Activated CD8-positive, alpha-beta T cell treated with anti-CD3 and anti-CD28 coated beads for 36 hours (primary cell): ENCODE measurements around the gene RAE1. TPM values are rescaled to one million over a fixed set of nuclear protein-coding genes. Genes with fewer than 3 reads are reported as not detected.
A peak's percentile ranks its signal among the peaks of the same experiment; 100 is the strongest.

ENCODE experiments used
- ATAC-seq: fragments of 200-7000 bp; cut with Tn5 transposase; one replicate; pipeline ENCODE4 v1.10.0; 2021; ENCODE audit warnings: mild to moderate bottlenecking, moderate library complexity
- CTCF ChIA-PET: fragments of 350-600 bp; sonication (Branson Sonifier 250); formaldehyde crosslinking; loops from one replicate; lab custom pipeline; 2021; ENCODE audit warnings: antibody characterized with exemption; lab: Charles Lee
- POLR2A ChIA-PET: fragments of 350-600 bp; sonication (Branson Sonifier 250); formaldehyde crosslinking; loops from one replicate; lab custom pipeline; 2021; ENCODE audit warnings: antibody characterized with exemption; lab: Charles Lee
- DNase-seq: peaks from one replicate; pipeline ENCODE4 v3.0.0-alpha.2; 2020
- H3K27ac Mint-ChIP-seq: one replicate; pipeline ENCODE4 v1.8.0; 2021; ENCODE audit warnings: mild to moderate bottlenecking, mixed read lengths
- H3K27me3 Mint-ChIP-seq: one replicate; pipeline ENCODE4 v1.8.0; 2021; ENCODE audit warnings: mixed read lengths
- H3K36me3 Mint-ChIP-seq: one replicate; pipeline ENCODE4 v1.8.0; 2021; ENCODE audit warnings: low read depth, mixed read lengths
- H3K4me1 Mint-ChIP-seq: one replicate; pipeline ENCODE4 v1.8.0; 2021; ENCODE audit warnings: low read depth, mixed read lengths
- H3K4me3 Mint-ChIP-seq: one replicate; pipeline ENCODE4 v1.8.0; 2021; ENCODE audit warnings: mild to moderate bottlenecking, moderate library complexity, mixed read lengths
- H3K9me3 Mint-ChIP-seq: one replicate; pipeline ENCODE4 v1.8.0; 2021; ENCODE audit warnings: mixed read lengths
- CTCF ChIP-seq: fragments of 200-600 bp; IDR thresholded peaks from one replicate; pipeline ENCODE4 v1.8.0; 2022; ENCODE audit warnings: antibody characterized with exemption, mild to moderate bottlenecking
- intact Hi-C: fragments of 100-400 bp; cut with micrococcal nuclease; formaldehyde crosslinking; loops from one replicate; pipeline ENCODE4 v1.10.0; 2022
- total RNA-seq, 2 experiments: library from RNA; stranded (reverse); gene quantifications; one replicate each; pipeline ENCODE4 v1.2.3, GENCODE V29; 2021

The RAE1 gene
- total RNA-seq, 2 experiments from 2014 or later = 41.1 to 42.9 TPM

GRCh38 chr20:57408536-57409233, 57.6 kb downstream of the RAE1 start:
- Mint-ChIP-seq H3K27me3 (no peaks in the 10 kb centered on the region), H3K9me3 (no peaks in the 10 kb centered on the region), H3K27ac (no peak overlapping the region), H3K36me3 (peaks cover 26% of the 10 kb centered on the region), H3K4me3 (no peak overlapping the region), H3K4me1 (peaks cover 14% of the 10 kb centered on the region)
- no peak for TF ChIP-seq CTCF
- DNase-seq (no peak), ATAC-seq (no peak)
- intact Hi-C loops = no loop called here
- ChIA-PET POLR2A (interaction anchor here (0.9 to 4.2 kb wide), 4 partner anchors 9 to 18 kb away, joined by 3 to 24 read pairs (median 7); no protein-coding TSS in a partner anchor), CTCF (no interaction called here)

- H3K27me3 Mint-ChIP-seq = no peaks in the 10 kb centered on the region
- CTCF ChIA-PET = no interaction called here
- POLR2A ChIA-PET = interaction anchor here (1.6 to 4.2 kb wide), 3 partner anchors 9 to 17 kb away, joined by 5 to 24 read pairs (median 9); no protein-coding TSS in a partner anchor
- H3K4me3 Mint-ChIP-seq = no peak overlapping the region
- H3K36me3 Mint-ChIP-seq = peaks cover 20% of the 10 kb centered on the region
- intact Hi-C loops = no loop called here
- TF ChIP-seq CTCF = no peak
- no peak for ATAC-seq
- DNase-seq = no peak
- peaks cover 9% of the 10 kb centered on the region for H3K4me1 Mint-ChIP-seq
- no peak overlapping the region for H3K27ac Mint-ChIP-seq
- H3K9me3 Mint-ChIP-seq = no peaks in the 10 kb centered on the region
These were observed 58.2 kb downstream of the RAE1 start for GRCh38 chr20:57409316-57409671.

- ATAC-seq = no peak
- CTCF ChIA-PET = interaction anchor here (1.0 kb wide), 1 partner anchor 83 kb away, joined by 3 read pairs; no protein-coding TSS in a partner anchor
These were observed 58.8 kb downstream of the RAE1 start for GRCh38 chr20:57409672-57410397.

GRCh38 chr20:57410398-57410920, 59.4 kb downstream of the RAE1 start:
- no peak for TF ChIP-seq CTCF
- ATAC-seq (peak; percentile 14), DNase-seq (no peak)
- CTCF ChIA-PET = interaction anchor here (1.0 kb wide), 1 partner anchor 82 kb away, joined by 3 read pairs; no protein-coding TSS in a partner anchor
- H3K27ac Mint-ChIP-seq = no peak overlapping the region
- H3K4me1 Mint-ChIP-seq = peaks cover 9% of the 10 kb centered on the region
- H3K27me3 Mint-ChIP-seq = no peaks in the 10 kb centered on the region
- H3K4me3 Mint-ChIP-seq = no peak overlapping the region
- POLR2A ChIA-PET = interaction anchor here (4.2 kb wide), 1 partner anchor 11 kb away, joined by 24 read pairs; no protein-coding TSS in a partner anchor
- no peaks in the 10 kb centered on the region for H3K9me3 Mint-ChIP-seq
- intact Hi-C loops = no loop called here
- peaks cover 17% of the 10 kb centered on the region for H3K36me3 Mint-ChIP-seq

More at GRCh38 chr20:57409672-57410397, 58.8 kb downstream of the RAE1 start:
- Mint-ChIP-seq H3K4me1 (peaks cover 9% of the 10 kb centered on the region), H3K9me3 (no peaks in the 10 kb centered on the region), H3K27me3 (no peaks in the 10 kb centered on the region), H3K27ac (no peak overlapping the region), H3K36me3 (peaks cover 20% of the 10 kb centered on the region), H3K4me3 (no peak overlapping the region)
- DNase-seq = no peak
- TF ChIP-seq CTCF = no peak
- POLR2A ChIA-PET = interaction anchor here (1.6 to 4.2 kb wide), 2 partner anchors 9 to 11 kb away, joined by 9 to 24 read pairs; no protein-coding TSS in a partner anchor
- intact Hi-C loops = no loop called here
